ENCODE data around the gene SYCP3.

The SYCP3 gene

GRCh38 chr12:101680240-101680639 lies 59.0 kb downstream of the SYCP3 start:
- no peak for DNase-seq (ENCODE audit: low read depth)
